K562 (cell line): ENCODE results near the gene JAKMIP2. TPM values are rescaled to one million over a fixed set of nuclear protein-coding genes. Genes with fewer than 3 reads are reported as not detected.

Experiments
- ATAC-seq: fragments of 200-7000 bp; cut with Tn5 transposase; 3 replicates; pipeline ENCODE4 v1.9.1; 2020; ENCODE audit warnings: moderate library complexity
- BruUV-seq: library from RNA; stranded (reverse); fragments of 400-500 nt; replicated peaks from 2 replicates; lab custom pipeline; 2021; lab: Mats Ljungman, UMichigan
- CTCF ChIA-PET: fragments of 300-600 bp; formaldehyde crosslinking; extraction: SDS; loops from one replicate; lab custom pipeline; 2021; ENCODE audit warnings: low intra/inter-chr PET ratio; lab: Yijun Ruan, JAX
- POLR2A ChIA-PET: fragments of 300-600, 350-650 bp; sonication (Branson Sonifier 250); formaldehyde crosslinking; extraction: SDS; loops from one replicate; lab custom pipeline; 2021; ENCODE audit warnings: antibody characterized with exemption, inconsistent platforms; lab: Yijun Ruan, JAX
- DNase-seq, 4 experiments: peaks; one replicate each; pipeline versions ENCODE4 v3.0.0 to v3.0.0-alpha.2; 2011 to 2018; ENCODE audit warnings: low spot score in 3 of 4, mixed read lengths in 3 of 4; ENCODE audit errors: extremely low read depth in 1 of 4
- FAIRE-seq: peaks from 2 replicates; lab custom pipeline; 2011; peaks lifted over from hg19 to GRCh38; lab: Jason Lieb, UNC
- H2AFZ ChIP-seq: 2 replicates; pipeline ENCODE4 v1.6.0; 2011; ENCODE audit warnings: low read depth, low read length, control low read depth, inconsistent platforms
- H3K27ac ChIP-seq: fragments of 200-600 bp; 3 replicates; pipeline ENCODE4 v1.8.0; 2011; ENCODE audit warnings: low read depth, mild to moderate bottlenecking, control low read depth, inconsistent platforms, low read length, moderate library complexity, mixed read lengths; ENCODE audit errors: extremely low read depth
- H3K27me3 ChIP-seq, 2 experiments: fragments of 300-600 bp in 1 of 2; 2 replicates in 1 of 2; 3 replicates in 1 of 2; pipeline versions ENCODE4 v1.6.0 to v1.8.0; 2011; ENCODE audit warnings: inconsistent platforms in 2 of 2, low read length in 2 of 2, mild to moderate bottlenecking in 1 of 2, mixed read lengths in 1 of 2, moderate library complexity in 1 of 2; ENCODE audit not compliant: control insufficient read depth in 2 of 2, insufficient read depth in 2 of 2
- H3K36me3 ChIP-seq: fragments of 300-600 bp; 3 replicates; pipeline ENCODE4 v1.8.0; 2011; ENCODE audit warnings: mild to moderate bottlenecking, low read length, inconsistent platforms; ENCODE audit not compliant: control insufficient read depth, insufficient read depth
- H3K4me1 ChIP-seq, 2 experiments: fragments of 200-600 bp in 1 of 2; replicated peaks in 1 of 2; 2 replicates in 1 of 2; 3 replicates in 1 of 2; pipeline versions ENCODE4 v1.5.1 to v1.8.0; 2011; ENCODE audit warnings: inconsistent platforms in 2 of 2, low read length in 2 of 2, mild to moderate bottlenecking in 1 of 2, mixed read lengths in 1 of 2, moderate library complexity in 1 of 2; ENCODE audit not compliant: control insufficient read depth in 2 of 2, insufficient read depth in 2 of 2
- H3K4me2 ChIP-seq: 2 replicates; pipeline ENCODE4 v1.6.1; 2011; ENCODE audit warnings: low read length, control low read depth, inconsistent platforms, mixed read lengths; ENCODE audit not compliant: insufficient read depth
- H3K4me3 ChIP-seq: fragments of 200-600 bp; sonication (generic), shearing (Covaris generic); 2 replicates; pipeline ENCODE4 v1.5.1; 2016; ENCODE audit warnings: control low read depth, inconsistent platforms
- H3K79me2 ChIP-seq: fragments of 200-600 bp; 3 replicates; pipeline ENCODE4 v1.8.0; 2011; ENCODE audit warnings: low read length, inconsistent platforms; ENCODE audit not compliant: control insufficient read depth, insufficient read depth
- H3K9ac ChIP-seq, 2 experiments: 2 replicates each; pipeline versions ENCODE4 v1.6.0 to v1.6.1; 2011; ENCODE audit warnings: low read depth in 2 of 2, low read length in 2 of 2, control low read depth in 1 of 2, inconsistent platforms in 1 of 2, mild to moderate bottlenecking in 1 of 2, mixed read lengths in 1 of 2; ENCODE audit not compliant: insufficient read depth in 1 of 2
- H3K9me1 ChIP-seq: one replicate; pipeline ENCODE4 v1.6.0; 2011; ENCODE audit warnings: inconsistent platforms, mild to moderate bottlenecking, low read length, moderate library complexity; ENCODE audit not compliant: control insufficient read depth, insufficient read depth
- H3K9me3 ChIP-seq: replicated peaks from 2 replicates; pipeline ENCODE4 v1.5.1; 2011; ENCODE audit warnings: low read depth, low read length, inconsistent platforms; ENCODE audit not compliant: control insufficient read depth, insufficient read depth
- H4K20me1 ChIP-seq: replicated peaks from 2 replicates; pipeline ENCODE4 v1.6.1; 2011; ENCODE audit warnings: low read length, inconsistent platforms, mixed read lengths; ENCODE audit not compliant: control insufficient read depth, insufficient read depth
- CBX8 ChIP-seq: fragments of 200-600 bp; sonication (generic); IDR thresholded peaks from 2 replicates; pipeline ENCODE4 v1.6.1; 2012; ENCODE audit warnings: borderline replicate concordance, mixed run types, low read depth, mild to moderate bottlenecking, moderate library complexity, mixed read lengths, low read length, control low read depth, inconsistent platforms; ENCODE audit not compliant: poor library complexity, severe bottlenecking; ENCODE audit errors: extremely low read depth
- HNRNPH1 ChIP-seq: fragments of 200-400 bp; formaldehyde crosslinking; optimal IDR thresholded peaks from 2 replicates; pipeline ENCODE3; 2017; ENCODE audit warnings: low read depth, mild to moderate bottlenecking, low read length, moderate library complexity
- ILK ChIP-seq: fragments of 450-650 bp; IDR thresholded peaks from 2 replicates; pipeline ENCODE4 v1.6.1; 2016; ENCODE audit warnings: missing genetic modification characterization, low read depth, mild to moderate bottlenecking, missing compliant biosample characterization, moderate library complexity, borderline replicate concordance
- ZNF717 ChIP-seq: fragments of 250-450 bp; sonication (Bioruptor Pico); IDR thresholded peaks from 2 replicates; pipeline ENCODE4 v1.5.0; 2021
- in situ Hi-C: fragments of 300-500 bp; cut with MboI; formaldehyde crosslinking; loops from 4 replicates; pipeline ENCODE4 v1.15.0; 2018; ENCODE audit warnings: inconsistent platforms, mixed read lengths
- intact Hi-C: fragments of 100-400 bp; cut with micrococcal nuclease; formaldehyde crosslinking; loops from 2 replicates; pipeline ENCODE4 v1.14.2; 2022
- polyA plus RNA-seq, 8 experiments: library from polyadenylated mRNA; depleted of rRNA in 4 of 8; stranded (reverse) in 5 of 8; unstranded in 3 of 8; fragments of >200 nt; fragmentation: Nextera tagmentation in 2 of 8; fragmentation: Illumina TruSeq in 1 of 8; extraction: Ambion mirVana in 2 of 8; extraction: Trizol in 1 of 8; gene quantifications; 2 replicates each; pipeline versions ENCODE4 v1.2.1 to v1.2.3, GENCODE V29; 2011 to 2014; ENCODE audit warnings: inconsistent platforms in 1 of 8, missing spikeins in 1 of 8
- total RNA-seq, 7 experiments: library from RNA; depleted of rRNA in 6 of 7; stranded (reverse); fragments of >200 nt in 6 of 7; fragmentation: Illumina TruSeq in 2 of 7; extraction: Trizol in 2 of 7; gene quantifications; 2 replicates each; pipeline versions ENCODE4 v1.2.1 to v1.2.3, GENCODE V29; 2011 to 2021; ENCODE audit warnings: low replicate concordance in 1 of 7
- TF ChIP-seq, protein P1 (sequence below), 2 experiments: IDR thresholded peaks in 1 of 2; conservative IDR thresholded peaks in 1 of 2; 2 replicates each; pipeline ENCODE4 v1.6.1; 2016; ENCODE audit warnings: low read depth in 2 of 2, mild to moderate bottlenecking in 1 of 2, missing compliant biosample characterization in 1 of 2, missing genetic modification characterization in 1 of 2, moderate library complexity in 1 of 2

Gene JAKMIP2
- total and polyA plus RNA-seq, 9 of the 15 experiments (the other 6 are each of a cell fraction or from before 2014, with no cell fraction given) = not detected

DNA sequence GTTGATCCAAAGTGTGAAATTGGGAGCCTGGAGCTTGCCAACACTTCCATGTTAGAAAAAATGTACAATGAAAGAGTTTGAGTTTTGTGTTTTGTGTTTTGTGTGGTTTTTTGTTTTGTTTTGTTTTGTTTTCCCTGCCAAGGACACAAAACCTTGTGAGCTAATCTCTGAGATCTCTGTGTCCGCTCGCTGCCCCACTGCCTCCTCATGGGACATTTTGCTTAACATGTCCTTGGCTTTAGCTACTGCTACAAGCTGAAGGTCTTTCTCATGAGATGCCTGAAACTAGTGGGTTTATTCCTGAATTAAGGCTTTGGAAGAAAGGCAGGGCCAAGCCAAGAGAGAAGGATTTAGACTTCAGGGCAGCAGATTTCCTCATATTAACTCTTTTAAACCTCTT lies 7.3 kb upstream of the JAKMIP2 start (continued):
- TF ChIP-seq, protein P1, sequence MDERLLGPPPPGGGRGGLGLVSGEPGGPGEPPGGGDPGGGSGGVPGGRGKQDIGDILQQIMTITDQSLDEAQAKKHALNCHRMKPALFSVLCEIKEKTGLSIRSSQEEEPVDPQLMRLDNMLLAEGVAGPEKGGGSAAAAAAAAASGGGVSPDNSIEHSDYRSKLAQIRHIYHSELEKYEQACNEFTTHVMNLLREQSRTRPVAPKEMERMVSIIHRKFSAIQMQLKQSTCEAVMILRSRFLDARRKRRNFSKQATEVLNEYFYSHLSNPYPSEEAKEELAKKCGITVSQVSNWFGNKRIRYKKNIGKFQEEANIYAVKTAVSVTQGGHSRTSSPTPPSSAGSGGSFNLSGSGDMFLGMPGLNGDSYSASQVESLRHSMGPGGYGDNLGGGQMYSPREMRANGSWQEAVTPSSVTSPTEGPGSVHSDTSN (CRISPR knock-in tag; IDR thresholded peaks at IDR 0.05; ENCODE audit: low read depth) = no peak
- TF ChIP-seq, protein P1 (tag; conservative IDR thresholded peaks at IDR 0.05; ENCODE audit: low read depth) = no peak
- no peak for TF ChIP-seq CBX8
- TF ChIP-seq, all 486 proteins: peak for 0

DNA sequence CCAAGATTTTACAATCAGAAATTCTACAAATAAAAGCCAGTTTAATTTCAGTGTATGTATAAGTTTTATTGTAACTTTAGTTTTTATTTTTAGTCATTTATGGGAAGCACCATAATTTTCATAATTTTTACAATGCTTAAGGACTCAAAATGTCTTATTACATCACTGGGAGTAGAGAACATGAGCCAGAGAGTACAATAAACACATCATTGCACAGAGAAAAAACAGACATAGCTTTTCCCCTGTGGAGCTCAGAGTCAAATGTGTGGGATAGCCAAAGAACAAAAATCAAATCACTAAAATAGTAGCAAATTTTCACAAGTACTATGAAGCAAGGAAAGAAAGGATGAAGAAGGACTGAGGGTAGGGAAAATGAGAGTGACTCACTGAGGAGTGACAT lies 5.5 kb upstream of the JAKMIP2 start:
- Histone ChIP-seq H4K20me1 (no peaks in the 10 kb centered on the region), H2AFZ (no peak overlapping the region), H3K4me2 (no peak overlapping the region), H3K4me1 (no peaks in the 10 kb centered on the region), H3K27me3 (no peaks in the 10 kb centered on the region), H3K79me2 (no peaks in the 10 kb centered on the region), H3K9ac (no peak overlapping the region), H3K4me3 (no peak overlapping the region), H3K9me3 (0 out of 2 replicates have a peak, but pooled peaks cover 2% of the 10 kb centered on the region), H3K36me3 (no peaks in the 10 kb centered on the region), H3K27ac (no peak overlapping the region), H3K9me1 (no peaks in the 10 kb centered on the region)
- no peak for DNase-seq
- no peak for TF ChIP-seq ZNF717 (CRISPR knock-in tag)
- no peak for TF ChIP-seq ILK (tag)
- no peak for TF ChIP-seq HNRNPH1
- no peak for ATAC-seq
- intact Hi-C loops = no loop called here
- BruUV-seq = no TSS peak
- in situ Hi-C loops = no loop called here
- FAIRE-seq = no peak
- ChIA-PET POLR2A (no interaction called here), CTCF (no interaction called here)
